Myocyte (in vitro differentiated cells): ENCODE data around the gene DTNA. TPM values are rescaled to one million over a fixed set of nuclear protein-coding genes. Genes with fewer than 3 reads are reported as not detected.

Source experiments
- DNase-seq: peaks from one replicate; pipeline ENCODE4 v3.0.0-alpha.2; 2012; ENCODE audit warnings: low read depth
- total RNA-seq: library from RNA; depleted of rRNA; stranded (reverse); fragments of >200 nt; gene quantifications from 2 replicates; pipeline ENCODE4 v1.2.3, GENCODE V29; 2014

DTNA gene
- total RNA-seq, 1 donor from 2014 or later: 50.3 TPM

DNA sequence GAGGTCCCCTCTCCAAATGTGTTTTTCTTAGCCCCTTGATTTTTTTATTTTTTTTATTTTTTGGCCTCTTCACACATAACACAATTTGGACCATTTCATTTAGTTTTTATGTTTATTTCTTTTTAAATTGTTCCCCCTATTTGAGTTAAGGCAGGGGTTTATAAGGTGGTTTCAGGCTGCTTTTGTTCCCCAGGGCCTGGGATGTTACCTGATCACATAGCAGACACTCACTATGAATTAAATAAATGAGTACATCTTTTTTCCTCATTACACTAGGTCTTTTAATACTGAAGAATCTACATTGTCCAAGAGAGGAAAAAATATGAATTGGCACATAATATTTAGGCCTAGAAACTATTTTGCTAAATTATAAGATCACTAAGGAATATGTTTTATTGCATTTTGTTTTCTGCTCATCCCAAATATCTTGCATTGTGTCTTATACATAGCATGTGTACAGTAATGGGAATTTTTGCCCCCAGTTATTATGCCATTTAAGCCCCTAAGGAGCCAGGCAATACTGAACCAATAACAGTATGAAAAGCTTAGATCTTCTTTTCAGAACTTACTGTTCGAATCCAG is 218.7 kb downstream of the DTNA start:
- no peak for DNase-seq

DNA sequence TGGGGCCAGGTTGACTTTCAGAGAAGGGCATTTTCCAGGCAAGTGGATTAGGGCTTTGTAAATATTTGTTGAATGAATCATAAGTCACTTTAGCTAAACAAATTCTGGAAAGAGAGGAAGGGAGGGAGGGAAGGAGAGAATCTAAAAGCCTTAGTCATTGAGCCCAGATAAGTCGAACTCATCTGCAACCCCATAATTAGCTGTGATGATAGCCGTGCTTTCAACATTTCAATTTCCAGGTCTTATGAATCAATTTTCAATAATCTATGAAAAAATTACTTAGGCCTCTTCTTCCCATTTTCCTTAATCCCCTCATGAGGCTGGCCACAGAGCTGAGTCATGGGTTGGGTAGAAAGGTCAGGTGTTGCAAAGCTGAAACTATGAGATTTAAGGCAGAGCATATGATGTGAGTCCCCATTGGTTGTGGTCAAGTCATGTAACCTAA is 219.3 kb downstream of the DTNA start:
- peak; percentile 56 for DNase-seq

DNA sequence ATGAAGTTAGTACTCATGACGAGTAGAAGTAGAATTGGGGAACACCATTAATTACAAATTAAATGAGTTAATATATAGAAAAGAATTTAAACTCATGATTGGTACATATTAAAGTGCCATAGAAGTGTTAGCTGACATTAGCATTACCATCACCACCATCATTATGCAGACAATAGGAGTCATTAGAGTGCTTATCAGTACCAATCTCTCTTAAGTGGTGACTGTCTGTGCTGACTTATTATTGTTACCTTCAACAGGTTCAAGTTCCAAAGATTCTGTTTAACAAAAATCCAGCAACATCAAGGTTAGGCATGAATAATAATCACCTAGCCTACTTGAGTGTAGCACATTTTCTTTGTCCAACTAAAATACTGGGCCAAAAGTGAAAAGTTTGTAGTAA is 222.3 kb downstream of the DTNA start:
- DNase-seq: no peak

DNA sequence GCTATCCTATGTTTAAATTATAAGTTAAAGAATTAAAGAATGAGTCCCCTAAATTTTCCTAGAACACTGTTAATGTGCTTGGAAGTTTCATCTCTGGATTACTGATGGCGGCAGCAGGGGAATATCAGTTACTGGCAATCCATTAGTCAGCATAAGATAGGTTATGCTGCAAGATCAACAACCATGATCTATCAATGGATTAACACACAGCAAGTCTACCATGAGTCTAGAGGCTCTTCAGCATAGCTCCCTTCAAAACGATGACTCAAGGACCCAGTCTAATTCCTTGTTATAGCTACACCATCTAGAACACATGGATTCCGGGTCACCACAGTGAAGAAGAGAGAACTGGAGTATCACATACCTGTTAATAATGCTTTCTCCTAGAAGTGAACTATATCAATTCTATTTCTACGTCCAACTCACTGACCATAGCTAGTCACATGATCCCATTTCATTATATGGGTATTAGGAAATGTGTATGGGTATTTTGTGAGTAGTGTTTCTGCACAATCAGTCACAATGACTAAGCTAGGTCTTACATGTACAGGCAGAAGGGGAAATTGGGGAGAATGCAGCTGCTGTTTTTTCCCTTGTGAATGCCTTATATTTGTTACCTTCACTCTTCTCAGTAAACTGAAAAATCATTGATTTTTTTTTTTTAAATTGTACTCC is 222.8 kb downstream of the DTNA start:
- DNase-seq: no peak

DNA sequence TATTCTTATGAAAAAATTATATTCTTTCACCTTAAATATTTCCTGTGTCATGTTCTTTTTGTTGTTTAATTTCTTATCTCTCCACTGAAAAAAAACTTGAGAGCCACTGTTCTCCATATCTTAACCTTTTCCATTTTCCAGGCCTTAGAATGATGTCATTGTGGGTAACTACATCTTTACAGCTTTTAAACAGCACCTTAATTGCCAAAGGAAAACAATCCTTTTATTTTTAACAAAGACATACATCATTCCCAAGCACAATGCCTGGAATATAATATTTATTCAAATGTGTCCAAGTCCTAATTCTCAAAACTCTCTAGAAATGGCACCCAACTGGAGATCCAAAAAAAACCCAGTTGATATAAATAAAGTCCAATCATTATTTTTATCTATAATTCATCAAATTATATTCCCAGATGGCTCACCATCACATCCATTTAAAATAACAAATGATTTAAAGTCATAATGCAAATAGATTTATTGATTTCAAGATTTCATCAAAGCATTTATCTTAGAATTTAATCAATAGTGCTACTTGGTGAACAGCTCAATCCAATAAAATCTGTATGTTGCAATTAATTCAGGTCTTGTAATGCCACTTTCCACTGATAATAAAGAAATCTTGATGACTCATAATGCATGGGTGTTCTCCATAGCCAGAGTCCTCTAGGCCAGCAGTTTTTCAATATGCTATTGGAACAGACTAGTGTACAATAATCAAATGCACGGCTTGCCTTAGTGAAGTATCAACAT is 224.0 kb downstream of the DTNA start:
- no peak for DNase-seq

DNA sequence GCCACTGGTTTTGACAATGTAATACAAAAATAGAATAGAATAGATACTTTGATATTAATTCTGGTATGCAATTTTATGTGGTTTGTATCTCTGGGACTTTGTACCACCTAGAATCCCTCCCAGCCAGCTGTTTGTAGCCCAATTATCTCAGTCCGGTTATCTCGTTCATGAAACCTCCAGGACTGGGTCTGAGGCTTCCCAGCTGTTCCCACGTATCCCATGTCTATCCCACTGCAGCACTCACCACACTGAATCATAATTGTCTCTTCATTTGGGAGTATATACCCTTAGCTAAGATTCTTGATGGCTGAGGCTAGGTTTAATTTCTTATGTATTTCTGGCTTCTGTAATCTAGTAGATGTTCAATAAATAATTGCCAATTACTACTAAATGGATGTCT is 226.7 kb downstream of the DTNA start:
- peak; percentile 81 for DNase-seq

DNA sequence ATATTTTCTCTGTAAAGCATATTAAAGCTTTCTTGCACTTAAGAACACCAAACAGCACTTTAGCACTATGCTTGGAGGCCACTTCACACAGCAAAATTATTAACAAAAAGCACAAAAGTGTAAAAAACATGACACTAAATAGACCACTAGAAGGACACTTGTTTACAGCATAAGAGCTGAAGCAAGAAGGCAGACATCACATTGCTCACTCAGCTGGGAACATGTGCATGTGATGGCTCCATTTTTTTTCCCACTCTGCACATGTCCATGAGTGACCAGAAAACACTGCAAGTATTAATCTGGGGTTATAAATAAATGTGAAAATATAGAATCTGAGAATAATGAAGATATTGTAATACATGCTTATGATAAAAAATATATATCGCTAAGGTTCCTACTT is 228.0 kb downstream of the DTNA start:
- DNase-seq: no peak
